ENCODE results near the gene SULT2A1. TPM values are rescaled to one million over a fixed set of nuclear protein-coding genes. Genes with fewer than 3 reads are reported as not detected.
A peak's percentile ranks its signal among the peaks of the same experiment; 100 is the strongest.
"Not testable (repeated sequence)": the region's sequence is repeated elsewhere in the genome, so short reads cannot be mapped to it uniquely, and the experiment has no call there.

SULT2A1 gene
- total RNA-seq, 1 experiment from 2014 or later = not detected

- DNase-seq (ENCODE audit: low spot score) = no peak
These were observed 25.4 kb downstream of the SULT2A1 start for GRCh38 chr19:47860602-47861297.

GRCh38 chr19:47859838-47860237 lies 26.3 kb downstream of the SULT2A1 start:
- DNase-seq (ENCODE audit: low spot score) = not testable (repeated sequence)

DNA sequence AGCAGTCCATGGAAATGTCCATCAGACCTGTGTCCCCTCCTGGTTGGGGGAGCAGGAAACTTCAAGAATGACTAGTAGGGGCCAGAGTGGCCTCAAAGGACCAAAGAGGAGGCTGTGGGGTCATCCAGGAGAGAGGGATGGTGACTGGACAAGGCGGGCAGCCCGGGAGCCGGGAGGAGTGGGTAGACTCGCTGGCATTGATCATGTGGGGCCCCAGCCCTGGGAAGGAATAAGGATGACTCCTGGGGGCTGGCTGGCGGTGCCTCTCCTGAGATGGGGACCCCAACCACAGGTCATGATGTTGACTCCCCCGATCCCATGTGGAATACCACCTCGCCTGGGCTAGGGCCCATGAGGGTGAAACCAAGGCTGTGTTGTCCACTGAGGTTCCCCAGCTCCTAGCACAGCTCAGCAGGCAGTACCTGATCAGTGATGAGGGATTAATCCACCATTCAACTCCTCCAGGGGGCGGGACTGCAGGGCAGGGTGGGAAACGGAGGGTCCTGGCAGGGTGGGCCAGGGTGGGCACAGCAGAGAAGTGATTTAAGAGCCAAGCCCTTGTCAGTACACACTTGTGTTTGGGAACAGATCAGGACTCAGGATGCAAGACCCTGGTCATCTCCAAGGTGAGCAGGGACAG lies 27.3 kb downstream of the SULT2A1 start, which contains the start of gene TPRX2:
TSS of gene TPRX2 (plus strand) at position 590 of the 640 bp plus-strand sequence. CDS start at position 602, 12 bp downstream.
- DNase-seq (ENCODE audit: low spot score) = not testable (repeated sequence)

DNA sequence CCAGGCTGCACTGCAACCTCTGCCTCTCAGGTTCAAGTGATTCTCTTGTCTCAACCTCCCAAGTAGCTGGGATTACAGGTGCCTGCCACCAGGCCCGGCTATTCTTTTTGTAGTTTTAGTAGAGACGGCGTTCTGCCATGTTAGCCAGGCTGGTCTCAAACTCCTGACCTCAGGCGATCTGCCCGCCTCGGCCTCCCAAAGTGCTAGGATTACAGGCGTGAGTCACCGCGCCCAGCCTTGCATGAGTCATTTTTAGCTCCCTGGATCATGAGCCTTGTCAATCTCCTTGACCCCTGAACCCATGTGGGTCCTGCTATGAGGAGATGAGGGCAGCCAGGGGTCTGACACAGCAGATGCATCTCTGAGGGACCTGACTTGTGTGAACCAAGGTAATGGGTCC lies 27.9 kb downstream of the SULT2A1 start:
- DNase-seq (ENCODE audit: low spot score) = peak; percentile 71

GRCh38 chr19:47854459-47854858 lies 31.7 kb downstream of the SULT2A1 start:
- no peak for DNase-seq (ENCODE audit: low spot score)

DNA sequence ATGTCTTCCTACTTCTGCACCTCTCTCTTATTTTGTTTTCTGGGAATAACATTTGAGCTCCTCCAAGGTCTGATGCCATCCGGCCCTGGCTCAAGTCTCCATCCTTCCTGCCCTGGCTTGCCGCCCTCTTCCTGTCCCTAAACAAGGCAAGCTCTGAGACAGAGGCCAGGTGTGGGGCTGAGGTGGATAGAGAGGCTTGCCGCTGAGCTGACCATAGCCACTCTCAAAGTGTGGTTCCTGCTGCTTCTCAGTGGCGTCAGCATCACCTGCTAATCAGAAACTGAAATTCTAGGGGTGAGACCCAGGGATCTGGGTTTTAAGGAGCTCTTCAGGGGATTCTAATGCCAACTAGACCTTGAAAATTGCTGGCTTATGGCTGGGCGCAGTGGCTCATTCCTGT lies 33.1 kb downstream of the SULT2A1 start:
- no peak for DNase-seq (ENCODE audit: low spot score)

DNA sequence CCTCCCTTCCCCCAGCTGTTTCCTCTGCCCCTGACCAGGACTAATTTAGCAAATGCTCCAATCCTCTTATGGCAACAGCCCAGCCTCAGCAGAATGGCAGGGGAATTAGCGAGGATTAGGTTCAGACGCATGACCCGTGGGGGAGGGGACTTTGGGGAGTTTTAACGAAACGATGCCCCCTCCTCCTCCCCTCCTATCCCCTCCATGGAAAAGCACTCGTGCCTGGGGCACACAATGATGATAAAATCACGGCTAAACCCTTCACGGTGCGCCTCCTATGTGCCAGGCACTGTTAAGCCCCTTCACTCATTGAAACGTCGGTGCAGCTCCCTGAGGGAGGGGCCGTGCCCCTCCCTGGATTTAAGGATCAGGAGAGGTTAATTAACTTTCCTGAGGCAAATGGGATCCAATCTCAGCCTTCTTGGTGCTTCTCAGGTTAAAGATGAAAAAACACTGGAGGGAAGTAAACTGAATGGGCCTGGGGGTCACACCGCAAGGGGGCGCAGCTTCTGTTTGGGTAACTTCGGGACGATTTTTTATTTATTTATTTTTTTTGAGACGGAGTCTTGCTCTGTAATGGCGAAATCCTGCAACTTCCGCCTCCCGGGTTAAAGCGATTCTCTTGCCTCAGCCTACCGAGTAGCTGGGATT lies 37.2 kb downstream of the SULT2A1 start:
- no peak for DNase-seq (ENCODE audit: low spot score)

- DNase-seq (ENCODE audit: low spot score) = no peak
These were observed 37.7 kb downstream of the SULT2A1 start for GRCh38 chr19:47848425-47848822.

DNA sequence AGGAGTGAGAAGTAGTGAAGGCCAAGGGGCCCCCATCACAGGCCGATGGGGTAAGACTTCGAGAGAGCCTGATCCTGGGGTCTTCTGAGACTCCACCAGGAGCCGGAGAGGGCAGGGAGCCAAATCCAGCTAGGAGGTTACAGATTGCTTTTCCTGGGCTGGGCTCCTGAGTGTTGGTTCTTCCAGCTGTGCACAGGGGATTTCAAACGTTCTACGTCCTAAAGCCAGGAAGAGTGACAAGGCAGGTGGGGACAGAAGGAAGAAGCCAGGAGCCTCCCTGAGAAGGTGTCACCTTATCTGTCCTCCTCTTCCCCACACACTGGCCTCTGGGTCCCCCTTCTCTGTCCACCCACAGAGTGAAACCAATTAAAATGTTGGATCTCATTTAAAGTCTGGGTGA lies 43.2 kb downstream of the SULT2A1 start:
- no peak for DNase-seq (ENCODE audit: low spot score)

GRCh38 chr19:47839913-47840312 lies 46.2 kb downstream of the SULT2A1 start:
- no peak for DNase-seq (ENCODE audit: low spot score)

GRCh38 chr19:47839411-47839810 lies 46.7 kb downstream of the SULT2A1 start:
- DNase-seq (ENCODE audit: low spot score) = no peak

DNA sequence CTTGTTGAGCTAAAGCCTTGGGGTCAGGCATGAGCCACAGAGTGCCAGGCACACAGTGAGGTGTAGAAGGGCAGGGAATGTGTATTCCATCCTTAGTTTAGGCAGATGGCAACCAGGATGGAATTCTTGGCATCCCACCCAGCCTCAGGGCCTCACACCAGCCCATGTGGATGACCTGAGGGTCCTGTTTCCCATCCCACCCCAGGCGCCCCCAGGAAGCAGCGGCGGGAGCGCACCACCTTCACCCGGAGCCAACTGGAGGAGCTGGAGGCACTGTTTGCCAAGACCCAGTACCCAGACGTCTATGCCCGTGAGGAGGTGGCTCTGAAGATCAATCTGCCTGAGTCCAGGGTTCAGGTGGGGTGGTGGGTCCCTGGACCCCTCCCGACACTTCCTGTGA lies 50.1 kb downstream of the SULT2A1 start:
- DNase-seq (ENCODE audit: low spot score) = no peak

- no peak for DNase-seq (ENCODE audit: low spot score)
These were observed 53.4 kb downstream of the SULT2A1 start for GRCh38 chr19:47832723-47833122.

DNA sequence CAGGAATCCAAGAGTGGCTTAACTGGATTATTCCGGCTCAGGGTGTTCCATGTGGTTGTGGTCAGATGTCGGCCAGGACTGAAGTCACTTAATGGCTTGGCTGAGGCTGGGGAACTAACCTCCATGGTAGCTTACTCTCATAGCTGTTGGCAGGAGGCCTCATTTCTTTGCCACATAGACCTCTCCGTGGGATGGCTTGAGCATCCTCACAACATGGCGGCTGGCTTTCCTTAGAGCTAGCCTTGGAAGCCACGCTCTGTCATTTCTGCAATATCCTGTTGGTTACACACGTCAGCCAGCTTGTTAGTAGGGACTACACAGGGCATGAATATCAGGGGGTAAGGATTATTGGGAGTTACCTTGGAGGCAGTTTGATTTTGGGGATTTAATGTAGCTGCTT lies 59.3 kb downstream of the SULT2A1 start:
- DNase-seq (ENCODE audit: low spot score) = no peak

DNA sequence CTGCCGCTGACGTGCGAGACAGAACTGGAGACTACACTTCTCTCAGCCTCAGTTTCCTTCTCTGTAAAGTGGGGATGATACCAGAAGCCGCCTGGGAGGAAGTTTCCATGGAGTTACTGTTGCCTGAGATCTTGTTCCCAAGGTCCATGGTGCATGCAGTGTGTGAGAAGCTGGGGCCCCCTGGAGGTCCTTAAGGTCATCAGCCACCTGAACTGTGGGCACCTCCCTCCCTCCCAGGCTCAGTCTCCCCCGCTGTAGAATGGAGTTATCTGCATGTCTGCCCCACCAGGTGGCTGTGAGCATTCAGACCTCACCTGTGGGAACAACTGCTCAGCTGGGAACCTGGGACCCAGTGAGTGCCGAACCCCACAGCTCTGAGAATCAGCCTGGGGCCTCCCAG lies 61.7 kb downstream of the SULT2A1 start:
- DNase-seq (ENCODE audit: low spot score) = no peak

- DNase-seq (ENCODE audit: low spot score) = no peak
These were observed 64.6 kb downstream of the SULT2A1 start, which contains the start of gene CRX for GRCh38 chr19:47821460-47822020. TSS of gene CRX (plus strand) at chr19:47821937. CDS start at chr19:47834444, 12,507 bp downstream.

Other genes with a start within 250 kb of the SULT2A1 start
- 16.9 and 19.9 TPM in 2 replicates for gene EHD2, start 172.9 kb downstream of the SULT2A1 start, total RNA-seq (2014; rRNA removed; shearing (Covaris generic))
- gene NOP53, start 140.8 kb downstream of the SULT2A1 start, total RNA-seq (2014; rRNA removed; shearing (Covaris generic)) = 52.2 and 67.8 TPM in 2 replicates
- 373 and 500 TPM in 2 replicates for gene SELENOW, start 107.6 kb downstream of the SULT2A1 start, total RNA-seq (2014; rRNA removed; shearing (Covaris generic))
- not detected in 2 replicates for gene TPRX1, start 81.8 kb downstream of the SULT2A1 start, total RNA-seq (2014; rRNA removed; shearing (Covaris generic))
- gene CRX, start 64.4 kb downstream of the SULT2A1 start, total RNA-seq (2014; rRNA removed; shearing (Covaris generic)) = not detected in 2 replicates
- not detected in 2 replicates for gene TPRX2, start 27.1 kb downstream of the SULT2A1 start, total RNA-seq (2014; rRNA removed; shearing (Covaris generic))
- not detected in 2 replicates for gene BSPH1, start 105.9 kb upstream of the SULT2A1 start, total RNA-seq (2014; rRNA removed; shearing (Covaris generic))
- 0.08 and 0.68 TPM in 2 replicates for gene ELSPBP1, start 108.3 kb upstream of the SULT2A1 start, total RNA-seq (2014; rRNA removed; shearing (Covaris generic))
- 0.47 TPM in 1 of 2 replicates, not detected in the other for gene CABP5, start 157.8 kb upstream of the SULT2A1 start, total RNA-seq (2014; rRNA removed; shearing (Covaris generic))
- gene PLA2G4C, start 224.5 kb upstream of the SULT2A1 start, total RNA-seq (2014; rRNA removed; shearing (Covaris generic)) = 2.8 and 3.0 TPM in 2 replicates

Data from H4 (cell line).